H1 (cell line): Measurements from ENCODE around the gene PAX4. TPM values are rescaled to one million over a fixed set of nuclear protein-coding genes. Genes with fewer than 3 reads are reported as not detected.

Experiments
- CTCF ChIA-PET: fragments of 300-600 bp; sonication (Branson Sonifier 250); formaldehyde crosslinking; loops from one replicate; lab custom pipeline; 2021; ENCODE audit not compliant: partially characterized antibody; lab: Charles Lee
- POLR2A ChIA-PET: fragments of 300-600 bp; sonication (Branson Sonifier 250); formaldehyde crosslinking; loops from one replicate; lab custom pipeline; 2021; ENCODE audit warnings: inconsistent platforms; ENCODE audit not compliant: partially characterized antibody; lab: Charles Lee
- DNase-seq, 2 experiments: peaks; one replicate each; pipeline versions ENCODE4 v3.0.0 to v3.0.0-alpha.2; 2010 to 2022; ENCODE audit warnings: low spot score in 2 of 2, low read depth in 1 of 2, mixed read lengths in 1 of 2
- FAIRE-seq: peaks from 2 replicates; lab custom pipeline; 2011; peaks lifted over from hg19 to GRCh38; lab: Jason Lieb, UNC
- H2AFZ ChIP-seq: 2 replicates; pipeline ENCODE4 v1.8.1; 2012; ENCODE audit warnings: low read length, inconsistent platforms
- H2AK5ac ChIP-seq: 2 replicates; pipeline ENCODE4 v1.6.1; 2013; ENCODE audit warnings: low read depth, low read length
- H2BK120ac ChIP-seq: replicated peaks from 2 replicates; pipeline ENCODE3; 2013; ENCODE audit warnings: low read depth, low read length, inconsistent platforms
- H2BK12ac ChIP-seq: 2 replicates; pipeline ENCODE4 v1.6.1; 2013; ENCODE audit warnings: low read depth, low read length
- H2BK15ac ChIP-seq: 2 replicates; pipeline ENCODE4 v1.6.1; 2013; ENCODE audit warnings: low read length
- H2BK20ac ChIP-seq: 2 replicates; pipeline ENCODE4 v1.6.1; 2013; ENCODE audit warnings: low read length
- H2BK5ac ChIP-seq: 2 replicates; pipeline ENCODE4 v1.6.1; 2013; ENCODE audit warnings: low read depth, low read length
- H3K14ac ChIP-seq: 2 replicates; pipeline ENCODE4 v1.6.1; 2013; ENCODE audit warnings: inconsistent platforms; ENCODE audit not compliant: insufficient read length
- H3K18ac ChIP-seq: 2 replicates; pipeline ENCODE4 v1.6.1; 2013; ENCODE audit warnings: low read length; ENCODE audit errors: extremely low read depth
- H3K23ac ChIP-seq: 2 replicates; pipeline ENCODE4 v1.6.1; 2013; ENCODE audit warnings: inconsistent platforms; ENCODE audit not compliant: insufficient read length
- H3K23me2 ChIP-seq: 2 replicates; pipeline ENCODE4 v1.6.1; 2013; ENCODE audit warnings: low read depth, low read length
- H3K27ac ChIP-seq: 2 replicates; pipeline ENCODE4 v1.6.1; 2011; ENCODE audit warnings: low read depth, low read length, inconsistent platforms
- H3K27me3 ChIP-seq, 4 experiments: replicated peaks in 1 of 4; 1 replicate in 1 of 4; 2 replicates in 3 of 4; pipeline versions ENCODE4 v1.6.1 to v1.8.1; 2011 to 2013; ENCODE audit warnings: low read length in 3 of 4, mild to moderate bottlenecking in 3 of 4, inconsistent platforms in 2 of 4, mixed read lengths in 2 of 4, moderate library complexity in 1 of 4; ENCODE audit not compliant: control insufficient read depth in 3 of 4, insufficient read depth in 3 of 4; ENCODE audit errors: extremely low read depth in 1 of 4
- H3K36me3 ChIP-seq, 4 experiments: 2 replicates each; pipeline versions ENCODE4 v1.6.1 to v1.8.1; 2011 to 2013; ENCODE audit warnings: mild to moderate bottlenecking in 4 of 4, low read length in 3 of 4, moderate library complexity in 2 of 4, control low read depth in 1 of 4, inconsistent platforms in 1 of 4; ENCODE audit not compliant: insufficient read depth in 4 of 4, control insufficient read depth in 2 of 4
- H3K4ac ChIP-seq: replicated peaks from 2 replicates; pipeline ENCODE3; 2013; ENCODE audit warnings: low read length, low read depth, mixed read lengths, inconsistent platforms; ENCODE audit not compliant: insufficient read length
- H3K4me1 ChIP-seq, 4 experiments: replicated peaks in 1 of 4; 1 replicate in 1 of 4; 2 replicates in 3 of 4; pipeline versions ENCODE4 v1.6.1 to v1.8.1; 2011 to 2013; ENCODE audit warnings: low read length in 3 of 4, inconsistent platforms in 2 of 4, mixed read lengths in 1 of 4; ENCODE audit not compliant: insufficient read depth in 4 of 4, control insufficient read depth in 3 of 4
- H3K4me2 ChIP-seq, 2 experiments: 2 replicates each; pipeline versions ENCODE4 v1.6.1 to v1.8.1; 2011 to 2013; ENCODE audit warnings: low read depth in 2 of 2, low read length in 2 of 2, control low read depth in 1 of 2, inconsistent platforms in 1 of 2, mild to moderate bottlenecking in 1 of 2; ENCODE audit not compliant: insufficient read depth in 1 of 2
- H3K4me3 ChIP-seq, 4 experiments: fragments of 200-600, 300-600 bp in 1 of 4; sonication (generic), shearing (Covaris generic), sonication (Bioruptor Twin) in 1 of 4; 2 replicates each; pipeline versions ENCODE4 v1.5.1 to v1.8.1; 2011 to 2016; ENCODE audit warnings: low read length in 4 of 4, low read depth in 3 of 4, control low read depth in 2 of 4, inconsistent platforms in 2 of 4, mild to moderate bottlenecking in 2 of 4, mixed read lengths in 1 of 4, moderate library complexity in 1 of 4; ENCODE audit not compliant: insufficient read depth in 2 of 4; ENCODE audit errors: extremely low read depth in 1 of 4
- H3K56ac ChIP-seq: replicated peaks from 2 replicates; pipeline ENCODE3; 2013; ENCODE audit warnings: low read depth, mild to moderate bottlenecking, mixed read lengths, low read length, inconsistent platforms; ENCODE audit not compliant: insufficient read length
- H3K79me1 ChIP-seq: 2 replicates; pipeline ENCODE4 v1.6.1; 2013; ENCODE audit warnings: low read depth, low read length, control low read depth
- H3K79me2 ChIP-seq, 2 experiments: 2 replicates each; pipeline versions ENCODE4 v1.6.1 to v1.8.1; 2012 to 2013; ENCODE audit warnings: low read length in 2 of 2, mild to moderate bottlenecking in 2 of 2, inconsistent platforms in 1 of 2; ENCODE audit not compliant: insufficient read depth in 2 of 2, control insufficient read depth in 1 of 2
- H3K9ac ChIP-seq, 4 experiments: replicated peaks in 1 of 4; 1 replicate in 1 of 4; 2 replicates in 3 of 4; pipeline versions ENCODE4 v1.6.1 to v1.8.1; 2011 to 2013; ENCODE audit warnings: low read depth in 3 of 4, low read length in 3 of 4, control low read depth in 2 of 4, mild to moderate bottlenecking in 2 of 4, moderate library complexity in 2 of 4, inconsistent platforms in 1 of 4; ENCODE audit errors: extremely low read depth in 1 of 4
- H3K9me3 ChIP-seq, 2 experiments: 2 replicates each; pipeline versions ENCODE4 v1.6.1 to v1.8.1; 2012 to 2013; ENCODE audit warnings: mild to moderate bottlenecking in 2 of 2, moderate library complexity in 2 of 2, control low read depth in 1 of 2, inconsistent platforms in 1 of 2, low read depth in 1 of 2, low read length in 1 of 2, mixed read lengths in 1 of 2; ENCODE audit not compliant: insufficient read depth in 2 of 2
- H4K20me1 ChIP-seq, 2 experiments: replicated peaks in 1 of 2; 2 replicates each; pipeline versions ENCODE3 to v1.8.1; 2011 to 2013; ENCODE audit warnings: inconsistent platforms in 2 of 2, low read length in 2 of 2, mild to moderate bottlenecking in 1 of 2; ENCODE audit not compliant: insufficient read depth in 2 of 2, control insufficient read depth in 1 of 2
- H4K5ac ChIP-seq: 2 replicates; pipeline ENCODE4 v1.6.1; 2013; ENCODE audit warnings: low read length, low read depth, mixed read lengths, inconsistent platforms; ENCODE audit not compliant: insufficient read length
- H4K8ac ChIP-seq: 2 replicates; pipeline ENCODE4 v1.8.0; 2013; ENCODE audit warnings: mild to moderate bottlenecking, moderate library complexity, low read length, inconsistent platforms; ENCODE audit not compliant: insufficient read depth; ENCODE audit errors: extremely low read depth
- H4K91ac ChIP-seq: replicated peaks from 2 replicates; pipeline ENCODE3; 2013; ENCODE audit warnings: low read length, mixed read lengths, inconsistent platforms; ENCODE audit not compliant: insufficient read length
- CBX8 ChIP-seq: fragments of 300-800, 300-1000 bp; sonication (generic); IDR thresholded peaks from 2 replicates; pipeline ENCODE4 v1.7.1; 2016; ENCODE audit warnings: low read depth, low read length, borderline replicate concordance
- CHD1 ChIP-seq: IDR thresholded peaks from 2 replicates; pipeline ENCODE4 v1.6.1; 2012; ENCODE audit warnings: low read depth, low read length, improper control_type of control experiment
- CTBP2 ChIP-seq: IDR thresholded peaks from 2 replicates; pipeline ENCODE4 v1.7.0; 2011; ENCODE audit warnings: borderline replicate concordance, mild to moderate bottlenecking, moderate library complexity, mixed read lengths, low read length; ENCODE audit not compliant: insufficient read depth, insufficient read length
- HDAC6 ChIP-seq: IDR thresholded peaks from one replicate; pipeline ENCODE4 v1.7.1; 2012; ENCODE audit warnings: low read depth, mild to moderate bottlenecking, inconsistent platforms, low read length, moderate library complexity
- KDM4A ChIP-seq: IDR thresholded peaks from one replicate; pipeline ENCODE4 v1.7.1; 2012; ENCODE audit warnings: low read depth, mild to moderate bottlenecking, moderate library complexity, low read length, inconsistent platforms; ENCODE audit not compliant: severe bottlenecking
- MAFK ChIP-seq: IDR thresholded peaks from 2 replicates; pipeline ENCODE4 v1.6.1; 2012; ENCODE audit warnings: low read depth, mild to moderate bottlenecking, improper control_type of control experiment, low read length
- POLR2A ChIP-seq, 2 experiments: IDR thresholded peaks; 1 replicate in 1 of 2; 2 replicates in 1 of 2; pipeline ENCODE4 v1.6.1; 2011; ENCODE audit warnings: low read depth in 2 of 2, low read length in 2 of 2, mild to moderate bottlenecking in 2 of 2; ENCODE audit errors: control extremely low read depth in 1 of 2
- POLR2AphosphoS5 ChIP-seq: IDR thresholded peaks from 2 replicates; pipeline ENCODE4 v1.6.1; 2011; ENCODE audit warnings: low read depth, low read length
- RBBP5 ChIP-seq: IDR thresholded peaks from 2 replicates; pipeline ENCODE4 v1.7.1; 2012; ENCODE audit warnings: low read depth, mild to moderate bottlenecking, inconsistent platforms, low read length, moderate library complexity, borderline replicate concordance
- RNF2 ChIP-seq: fragments of 200-900, 300-1000 bp; sonication (generic); IDR thresholded peaks from 2 replicates; pipeline ENCODE4 v1.7.1; 2016; ENCODE audit warnings: borderline replicate concordance, low read depth, mild to moderate bottlenecking, antibody characterized with exemption, low read length; ENCODE audit not compliant: poor library complexity, severe bottlenecking; ENCODE audit errors: missing control alignments
- SP1 ChIP-seq: IDR thresholded peaks from 2 replicates; pipeline ENCODE4 v1.6.1; 2011; ENCODE audit warnings: low read depth, low read length
- SRF ChIP-seq: IDR thresholded peaks from 2 replicates; pipeline ENCODE4 v1.6.1; 2011; ENCODE audit warnings: mild to moderate bottlenecking, low read depth, low read length, moderate library complexity
- TAF7 ChIP-seq: optimal IDR thresholded peaks from 2 replicates; pipeline ENCODE3; 2011; ENCODE audit warnings: low read depth, mild to moderate bottlenecking, inconsistent platforms, low read length, moderate library complexity, borderline replicate concordance
- WGBS, 2 experiments: shearing (Covaris generic) in 1 of 2; methylation state at CpG; one replicate each; pipeline versions ENCODE4 v1.1.6 to v1.1.7; 2013 to 2015; ENCODE audit warnings: low lambda C conversion rate in 2 of 2, mixed read lengths in 2 of 2, inconsistent platforms in 1 of 2, low coverage in 1 of 2, missing lambda C conversion rate in 1 of 2; ENCODE audit not compliant: insufficient replicate concordance in 2 of 2, insufficient coverage in 1 of 2, insufficient read length in 1 of 2; ENCODE audit errors: extremely low coverage in 1 of 2, missing lambda C conversion rate in 1 of 2; 5-methylcytosine and 5-hydroxymethylcytosine counted together
- polyA plus RNA-seq, 7 experiments: library from polyadenylated mRNA; depleted of rRNA in 3 of 7; stranded (reverse) in 5 of 7; unstranded in 2 of 7; fragments of >200 nt in 5 of 7; fragments of 200-250 nt in 2 of 7; gene quantifications; 1 replicate in 5 of 7; 2 replicates in 1 of 7; 4 replicates in 1 of 7; pipeline versions ENCODE4 v1.2.1 to v1.2.3, GENCODE V29; 2011 to 2013; ENCODE audit warnings: missing spikeins in 2 of 7, mixed read lengths in 2 of 7
- total RNA-seq: library from RNA; stranded (reverse); fragmentation: NEBNext Ultra II Directional; extraction: Animal tissue kit (Norgen Biotek cat#: 25700); gene quantifications from 2 replicates; pipeline ENCODE4 v1.2.1, GENCODE V29; 2021
- TF ChIP-seq, protein P1 (sequence below): IDR thresholded peaks from 2 replicates; pipeline ENCODE4 v1.6.1; 2011; ENCODE audit warnings: low read depth, mild to moderate bottlenecking, low read length; ENCODE audit not compliant: insufficient read depth

Gene PAX4
- total and polyA plus RNA-seq, 2 of the 8 experiments (the other 6 are each of a cell fraction or from before 2014, with no cell fraction given), result 0.20 TPM; not detected in 1

DNA sequence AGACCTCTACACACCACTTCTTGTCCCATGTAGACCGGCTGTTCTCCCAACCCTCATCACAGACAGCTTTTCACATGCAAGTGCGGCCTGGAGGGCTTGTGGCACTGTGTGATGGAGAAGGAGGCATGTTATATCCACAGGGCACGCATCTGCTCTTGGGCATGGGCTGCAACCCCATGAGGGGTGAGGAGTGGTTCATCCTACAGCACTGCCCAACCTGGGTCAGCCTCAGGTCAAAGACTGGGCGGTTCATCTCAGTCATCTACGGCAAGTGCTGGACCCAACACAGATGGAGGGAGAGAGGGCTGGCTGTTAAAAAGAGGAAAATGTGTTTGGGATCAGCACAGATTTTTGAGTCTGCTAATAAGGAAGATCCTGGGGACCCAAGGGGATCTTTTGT is 22.2 kb downstream of the PAX4 start:
- no peak overlapping the region for H3K4me2 ChIP-seq
- no peak overlapping the region for H3K14ac ChIP-seq
- H3K23ac ChIP-seq, result no peak overlapping the region
- POLR2A ChIA-PET, result no interaction called here
- WGBS, 2 experiments, result 77% methylated on average over 5 of the region's 5 CpGs; no CpG with 5 or more reads in 1 of the 2 experiments
- DNase-seq (no peak), FAIRE-seq (no peak)
- H3K23me2 ChIP-seq, result no peaks in the 10 kb centered on the region
- peaks cover 4 to 12% (median 10%) of the 10 kb centered on the region in 4 experiments for H3K36me3 ChIP-seq
- no peak overlapping the region for H4K91ac ChIP-seq
- no peak overlapping the region for H3K56ac ChIP-seq
- H2BK120ac ChIP-seq, result no peak overlapping the region
- H3K27ac ChIP-seq, result no peak overlapping the region
- H4K20me1 ChIP-seq, result peaks cover 0 to 1% of the 10 kb centered on the region in 2 experiments
- no peaks in the 10 kb centered on the region; a peak in 2 of 7 replicates for H3K27me3 ChIP-seq
- H3K4ac ChIP-seq, result no peak overlapping the region
- no peak overlapping the region for H2BK12ac ChIP-seq
- H3K4me3 ChIP-seq, result no peak overlapping the region
- H2BK15ac ChIP-seq, result no peak overlapping the region
- no peaks in the 10 kb centered on the region for H3K79me2 ChIP-seq
- no peaks in the 10 kb centered on the region for H3K9me3 ChIP-seq
- no peak overlapping the region for H3K18ac ChIP-seq
- H4K5ac ChIP-seq, result no peak overlapping the region
- CTCF ChIA-PET, result interaction anchor here (1.3 to 8.1 kb wide), 2 partner anchors 13 to 33 kb away, joined by 4 to 55 read pairs; no protein-coding TSS in a partner anchor
- H3K9ac ChIP-seq, result no peak overlapping the region
- H2AK5ac ChIP-seq, result no peak overlapping the region
- H3K4me1 ChIP-seq, result peaks cover 0 to 2% (median 0%) of the 10 kb centered on the region in 4 experiments; a peak in 1 of 7 replicates
- no peak overlapping the region for H2AFZ ChIP-seq
- H3K79me1 ChIP-seq, result no peaks in the 10 kb centered on the region
- H4K8ac ChIP-seq, result no peak overlapping the region; the same call in 1 of the 2 replicates
- H2BK20ac ChIP-seq, result no peak overlapping the region
- no peak overlapping the region for H2BK5ac ChIP-seq
- TF ChIP-seq SP1 (no peak), MAFK (no peak), POLR2A (IDR thresholded peaks at IDR 0.05; ENCODE audit: control extremely low read depth in 1 of 2, low read depth in 2 of 2, low read length in 2 of 2) (no peak), CHD1 (no peak), POLR2AphosphoS5 (no peak), TAF7 (no peak), KDM4A (no peak), SRF (no peak), HDAC6 (no peak), RBBP5 (no peak), RNF2 (no peak), CBX8 (no peak), CTBP2 (no peak)
- TF ChIP-seq, protein P1, sequence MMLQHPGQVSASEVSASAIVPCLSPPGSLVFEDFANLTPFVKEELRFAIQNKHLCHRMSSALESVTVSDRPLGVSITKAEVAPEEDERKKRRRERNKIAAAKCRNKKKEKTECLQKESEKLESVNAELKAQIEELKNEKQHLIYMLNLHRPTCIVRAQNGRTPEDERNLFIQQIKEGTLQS, result no peak
